Measurements from ENCODE around the gene RAB40B.

The RAB40B gene

GRCh38 chr17:82691714-82692113 lies 6.8 kb downstream of the RAB40B start:
- DNase-seq: no peak

DNA sequence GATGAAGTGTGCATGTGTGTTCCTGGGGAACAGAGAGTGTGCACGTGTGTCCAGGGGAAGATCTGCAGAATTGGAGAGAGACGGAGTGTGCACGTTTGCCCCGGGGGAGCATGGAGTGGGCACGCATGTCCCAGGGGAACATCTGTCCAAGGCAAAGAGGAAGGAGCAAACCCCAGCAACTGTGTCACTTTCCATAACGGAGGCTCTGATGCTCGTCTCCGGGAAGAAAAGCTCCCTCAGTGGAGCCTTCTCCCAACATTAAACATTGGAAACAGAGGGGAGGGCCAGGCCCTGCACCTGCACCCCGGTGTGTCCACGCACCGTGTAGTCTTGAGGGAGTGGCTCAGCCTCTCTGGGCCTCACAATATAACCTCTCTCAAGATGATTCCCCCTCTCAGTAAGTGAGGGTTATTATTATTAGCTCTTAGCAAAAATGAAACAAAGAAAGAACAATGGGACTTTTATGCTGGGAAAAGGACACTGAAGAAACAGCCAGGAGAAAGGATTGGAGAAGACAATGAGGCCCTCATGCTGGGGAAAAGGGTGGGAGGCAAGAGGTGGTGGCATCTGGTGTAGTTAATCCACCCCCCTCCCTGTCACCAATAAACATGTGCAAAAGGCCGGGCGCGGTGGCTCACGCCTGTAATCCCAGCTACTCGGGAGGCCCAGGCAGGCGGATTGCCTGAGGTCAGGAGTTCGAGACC lies 7.6 kb downstream of the RAB40B start:
- no peak for DNase-seq

DNA sequence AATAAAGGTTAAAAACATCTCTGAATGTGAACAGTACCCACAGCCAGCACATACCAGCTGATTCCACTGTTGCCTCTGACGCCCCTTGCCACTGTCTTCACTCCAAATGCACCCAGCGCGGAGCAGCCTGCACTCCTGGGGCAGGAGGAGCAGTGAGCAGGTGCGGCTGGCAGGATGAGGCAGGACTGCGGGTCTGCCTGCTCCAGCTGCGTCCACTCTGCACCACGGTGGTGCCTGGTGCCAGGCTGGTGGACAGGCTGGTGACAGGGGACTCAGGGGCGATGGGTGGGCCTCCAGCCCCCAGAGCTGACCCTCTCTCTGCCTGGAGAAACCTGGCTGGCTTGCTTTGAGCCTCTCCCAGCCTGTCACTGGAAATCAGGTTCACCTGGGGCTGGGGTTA lies 9.4 kb downstream of the RAB40B start:
- DNase-seq: no peak

DNA sequence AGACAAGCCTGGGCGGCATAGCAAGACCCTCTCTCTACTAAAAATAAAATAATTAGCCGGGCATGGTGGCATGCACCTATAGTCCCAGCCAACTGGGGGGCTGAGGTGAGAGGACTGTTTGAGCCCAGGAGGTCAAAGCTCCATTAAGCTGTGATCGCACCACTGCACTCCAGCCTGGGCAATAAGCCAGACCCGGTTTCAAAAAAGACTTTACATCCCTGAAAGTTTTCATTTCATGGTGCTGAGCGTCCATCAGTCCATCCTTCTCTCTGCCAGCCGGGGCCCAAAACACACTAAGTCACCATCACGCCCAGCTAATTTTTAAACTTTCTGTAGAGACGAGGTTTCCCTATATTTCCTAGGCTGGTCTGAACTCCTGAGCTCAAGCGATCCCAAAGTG lies 10.6 kb downstream of the RAB40B start:
- no peak for DNase-seq

- DNase-seq: no peak
These were observed 11.1 kb downstream of the RAB40B start for GRCh38 chr17:82687375-82687861.

- DNase-seq: no peak
These were observed 11.9 kb downstream of the RAB40B start for GRCh38 chr17:82686366-82687324.

GRCh38 chr17:82685291-82685690 lies 13.2 kb downstream of the RAB40B start:
- no peak for DNase-seq

- DNase-seq: no peak
These were observed 14.2 kb downstream of the RAB40B start for GRCh38 chr17:82684228-82684841.

GRCh38 chr17:82683534-82683933 lies 15.0 kb downstream of the RAB40B start:
- DNase-seq: no peak

- DNase-seq: no peak
These were observed 17.0 kb downstream of the RAB40B start for GRCh38 chr17:82681547-82681946.

DNA sequence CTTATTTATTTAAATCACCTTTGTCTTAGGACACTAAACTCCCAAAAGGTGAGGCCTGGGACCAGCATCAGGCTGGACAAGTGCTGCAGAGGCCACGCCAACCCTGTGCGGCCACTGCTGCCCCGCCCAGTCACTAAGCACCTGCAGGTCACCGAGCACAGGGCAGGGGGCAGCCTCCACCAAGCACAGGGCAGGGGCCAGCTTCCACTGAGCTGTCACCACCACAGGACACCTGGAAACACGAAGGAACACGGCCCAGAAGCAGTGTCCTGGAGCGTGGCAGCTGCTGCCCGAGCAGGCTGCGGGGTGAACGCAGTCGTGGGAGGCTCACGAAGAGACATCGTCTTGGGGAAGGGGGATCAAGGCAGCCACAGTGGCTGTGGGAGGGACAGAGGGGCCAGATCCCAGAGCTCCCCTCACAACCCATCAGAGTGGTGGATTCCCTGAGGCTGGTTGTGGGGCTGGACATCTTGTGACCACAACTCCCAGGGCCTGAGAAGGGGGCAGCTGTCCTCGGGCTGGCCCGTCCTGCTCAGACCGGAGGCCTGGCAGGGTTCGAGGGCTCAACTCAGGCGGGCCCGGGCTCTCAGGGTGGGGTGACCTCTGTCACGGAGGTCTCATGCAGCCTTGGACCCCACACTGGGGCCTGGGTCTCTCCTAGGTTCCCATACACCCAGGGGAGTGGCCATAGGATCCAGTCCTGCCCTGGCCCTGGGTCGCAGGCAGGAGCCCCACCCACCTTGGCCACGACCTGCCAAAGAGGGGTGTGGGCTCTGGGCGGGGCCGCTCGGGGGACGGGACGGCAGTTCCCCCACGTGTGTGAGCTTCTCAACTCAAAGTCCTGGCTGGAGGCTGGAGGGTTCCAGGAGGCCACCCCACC lies 18.7 kb downstream of the RAB40B start:
- DNase-seq: no peak

DNA sequence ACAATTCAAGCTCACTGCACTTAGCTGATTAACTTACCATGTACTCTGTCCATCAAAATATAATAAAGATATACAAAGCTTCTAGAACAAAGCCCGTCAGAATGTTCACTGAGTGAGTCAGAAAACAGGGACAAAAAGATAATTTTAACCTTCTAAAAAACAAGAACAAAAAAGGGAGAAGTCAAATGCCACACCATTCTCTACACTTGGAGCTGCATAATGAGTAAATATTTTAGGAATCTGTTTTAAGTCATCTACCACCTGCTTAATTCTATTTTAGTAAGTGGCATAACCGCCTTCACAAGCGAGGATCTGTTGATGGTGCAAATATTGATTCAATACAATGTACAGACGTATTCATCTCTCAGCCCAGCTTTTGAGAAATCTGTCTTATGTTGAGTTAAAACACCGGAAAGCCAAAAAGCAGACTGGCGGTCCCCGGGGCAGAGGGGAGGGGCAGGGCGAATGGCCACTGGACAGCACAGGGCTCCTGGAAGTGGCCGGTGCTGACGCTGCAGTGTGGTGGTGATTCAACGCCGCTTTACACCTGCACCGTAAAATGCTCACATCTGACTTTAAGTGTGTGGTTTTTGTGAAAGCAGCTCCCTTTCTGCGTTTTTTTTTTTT lies 20.1 kb downstream of the RAB40B start:
- no peak for DNase-seq

- DNase-seq: no peak
These were observed 21.1 kb downstream of the RAB40B start for GRCh38 chr17:82677353-82677925.

DNA sequence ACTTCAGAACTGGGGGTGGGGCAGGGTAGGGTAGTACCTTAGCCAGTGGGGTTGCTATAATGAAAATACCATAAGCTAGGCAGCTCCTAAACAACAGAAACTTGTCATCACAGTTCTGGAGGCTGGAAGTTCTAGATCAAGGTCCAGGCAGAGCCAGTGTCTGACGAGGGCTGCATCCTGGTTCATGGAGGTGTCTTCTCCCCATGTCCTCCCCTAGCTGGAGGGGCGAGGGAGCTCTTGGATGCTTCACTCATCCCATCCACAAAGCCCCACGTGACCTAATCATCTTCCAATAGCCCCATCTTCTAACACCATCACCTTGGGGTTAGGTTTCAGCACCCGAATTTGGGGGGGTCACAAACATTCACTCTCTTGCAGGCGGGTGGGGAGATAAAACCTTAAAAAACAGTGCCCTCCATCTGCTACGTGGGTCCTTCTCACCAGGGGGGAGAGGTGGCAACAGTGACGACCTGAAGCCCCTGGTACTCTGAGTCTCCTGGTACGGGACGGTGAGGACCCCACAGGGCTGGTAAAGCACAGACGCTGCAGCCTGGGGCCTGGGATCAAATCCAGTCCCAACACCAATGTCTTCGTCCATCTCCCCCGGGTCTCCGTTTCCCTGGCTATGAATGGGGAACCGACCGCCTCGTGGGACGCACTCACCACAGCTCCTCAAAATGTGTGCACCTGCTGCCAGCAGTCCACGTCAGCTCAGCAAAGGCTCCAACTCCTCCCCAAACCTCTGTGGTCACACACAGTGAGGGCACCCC lies 22.8 kb downstream of the RAB40B start:
- DNase-seq: no peak

- DNase-seq: no peak
These were observed 23.6 kb downstream of the RAB40B start for GRCh38 chr17:82674656-82675475.

DNA sequence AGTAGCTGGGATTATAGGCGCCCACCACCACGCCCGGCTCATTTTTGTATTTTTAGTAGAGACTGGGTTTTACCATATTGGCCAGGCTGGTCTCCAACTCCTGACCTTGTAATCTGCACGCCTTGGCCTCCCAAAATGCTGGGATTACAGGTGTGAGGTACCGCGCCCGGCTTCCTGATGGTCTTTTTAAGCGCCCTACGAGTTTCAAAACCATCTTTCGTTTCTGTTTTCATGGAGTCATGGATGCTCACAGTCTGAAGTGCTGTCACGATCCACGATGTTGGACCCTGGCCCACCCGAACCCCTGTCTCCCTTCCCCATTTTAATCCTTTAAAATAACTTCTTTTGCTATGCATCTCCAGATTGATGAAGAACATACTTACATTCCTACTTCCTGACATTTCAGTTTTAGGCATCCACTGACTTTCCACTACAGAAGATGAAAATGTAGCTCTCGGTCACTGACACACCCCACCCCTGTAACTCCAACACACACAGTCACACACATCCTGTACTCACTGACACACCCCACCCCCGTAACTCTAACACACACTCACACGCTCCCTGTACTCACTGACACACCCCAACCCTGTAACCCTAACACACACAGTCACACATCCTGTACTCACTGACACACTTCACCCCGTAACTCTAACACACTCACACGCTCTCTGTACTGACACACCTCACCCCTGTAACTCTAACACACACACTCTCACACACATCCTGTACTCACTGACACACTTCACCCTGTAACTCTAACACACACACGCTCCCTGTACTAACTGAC lies 27.6 kb downstream of the RAB40B start:
- DNase-seq: no peak

DNA sequence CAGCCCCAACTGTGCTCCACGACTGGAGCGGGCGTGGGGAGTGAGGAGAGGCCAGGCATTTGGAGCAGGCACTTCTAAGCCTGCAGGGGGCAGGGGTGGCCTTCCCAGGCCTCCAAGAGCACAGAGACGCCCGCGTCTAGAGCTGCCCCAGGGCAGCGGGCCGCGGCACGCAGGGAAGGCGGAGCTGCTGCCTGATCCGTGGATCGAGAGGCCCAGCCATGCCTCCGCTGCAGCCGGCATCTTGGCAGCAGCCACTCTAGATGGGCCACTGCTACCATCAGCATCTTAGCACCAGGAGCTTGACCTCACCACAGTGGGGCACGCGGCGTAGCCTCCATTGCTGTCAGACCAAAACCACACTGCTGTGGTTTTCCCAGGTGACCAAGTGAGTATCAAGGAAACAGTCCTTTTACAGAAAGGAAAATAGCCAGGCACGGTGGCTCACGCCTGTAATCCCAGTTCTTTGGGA lies 29.8 kb downstream of the RAB40B start:
- DNase-seq: no peak

GRCh38 chr17:82668024-82668630 lies 30.4 kb downstream of the RAB40B start:
- DNase-seq: no peak

- no peak for DNase-seq
These were observed 30.9 kb downstream of the RAB40B start for GRCh38 chr17:82667668-82668000.

All from NCI-H524 treated with DMSO at 0.1 percent for 48 hours (cell line).